Myometrial cell (primary cell): Measurements from ENCODE around the gene MYOM3. TPM values are rescaled to one million over a fixed set of nuclear protein-coding genes. Genes with fewer than 3 reads are reported as not detected.

Experiments
- total RNA-seq: library from RNA; depleted of rRNA; stranded (reverse); fragments of >200 nt; gene quantifications from 2 replicates; pipeline ENCODE4 v1.2.3, GENCODE V29; 2015

The MYOM3 gene
- total RNA-seq = not detected in 2 replicates

GRCh38 chr1:24111996-24112779 is at the start of gene MYOM3:
Gene MYOM3 (minus strand): TSS chr1:24112135. CDS start chr1:24108636, 3,499 bp downstream.

GRCh38 chr1:24142546-24143534 is 30.9 kb upstream of the MYOM3 start, which contains the start of gene IL22RA1:
Gene IL22RA1 (minus strand): TSS chr1:24143140. CDS start chr1:24143082, 58 bp downstream.

Other genes with a start within 250 kb of the MYOM3 start
- gene FUCA1, start 243.8 kb downstream of the MYOM3 start, total RNA-seq = 1.7 and 2.1 TPM in 2 replicates
- gene CNR2, start 198.8 kb downstream of the MYOM3 start, total RNA-seq = not detected in 2 replicates
- gene PNRC2, start 152.3 kb downstream of the MYOM3 start, total RNA-seq = 70.2 and 75.8 TPM in 2 replicates
- 44.7 and 73.2 TPM in 2 replicates for gene SRSF10, start 131.8 kb downstream of the MYOM3 start, total RNA-seq
- 0.18 TPM in 1 of 2 replicates, not detected in the other for gene IL22RA1, start 31.0 kb upstream of the MYOM3 start, total RNA-seq
- under 0.01 TPM in 1 of 2 replicates, not detected in the other for gene IFNLR1, start 75.2 kb upstream of the MYOM3 start, total RNA-seq
- gene GRHL3, start 207.2 kb upstream of the MYOM3 start, total RNA-seq = not detected in 2 replicates